Astrocyte (in vitro differentiated cells and primary cell): ENCODE data around the gene TYR.

Experiments used
- CTCF ChIP-seq: IDR thresholded peaks from 2 replicates; pipeline ENCODE4 v1.5.1; 2011; ENCODE audit warnings: low read depth, mild to moderate bottlenecking, inconsistent platforms, low read length, moderate library complexity; ENCODE audit not compliant: insufficient read depth
- EZH2 ChIP-seq: IDR thresholded peaks from 2 replicates; pipeline ENCODE4 v1.6.1; 2012; ENCODE audit warnings: mild to moderate bottlenecking, low read length, inconsistent platforms; ENCODE audit not compliant: insufficient read depth

- TF ChIP-seq CTCF (no peak), EZH2 (no peak)
Measured at GRCh38 chr11:89189776-89190175, 12.1 kb downstream of the TYR start.
